Activated CD4-positive, alpha-beta T cell treated with anti-CD3 and anti-CD28 coated beads, Interleukin-2, Interleukin-6, amounts not matched to agents 100 ng/mL and 50 ng/mL, durations not matched to agents 16 hours and 8 hours (primary cell): Measurements from ENCODE around the gene MRPL41.
"Not testable (repeated sequence)": the region's sequence is repeated elsewhere in the genome, so short reads cannot be mapped to it uniquely, and the experiment has no call there.

Source experiments
- DNase-seq: peaks from one replicate; pipeline ENCODE4 v3.0.0-alpha.2; 2020

MRPL41 gene

DNA sequence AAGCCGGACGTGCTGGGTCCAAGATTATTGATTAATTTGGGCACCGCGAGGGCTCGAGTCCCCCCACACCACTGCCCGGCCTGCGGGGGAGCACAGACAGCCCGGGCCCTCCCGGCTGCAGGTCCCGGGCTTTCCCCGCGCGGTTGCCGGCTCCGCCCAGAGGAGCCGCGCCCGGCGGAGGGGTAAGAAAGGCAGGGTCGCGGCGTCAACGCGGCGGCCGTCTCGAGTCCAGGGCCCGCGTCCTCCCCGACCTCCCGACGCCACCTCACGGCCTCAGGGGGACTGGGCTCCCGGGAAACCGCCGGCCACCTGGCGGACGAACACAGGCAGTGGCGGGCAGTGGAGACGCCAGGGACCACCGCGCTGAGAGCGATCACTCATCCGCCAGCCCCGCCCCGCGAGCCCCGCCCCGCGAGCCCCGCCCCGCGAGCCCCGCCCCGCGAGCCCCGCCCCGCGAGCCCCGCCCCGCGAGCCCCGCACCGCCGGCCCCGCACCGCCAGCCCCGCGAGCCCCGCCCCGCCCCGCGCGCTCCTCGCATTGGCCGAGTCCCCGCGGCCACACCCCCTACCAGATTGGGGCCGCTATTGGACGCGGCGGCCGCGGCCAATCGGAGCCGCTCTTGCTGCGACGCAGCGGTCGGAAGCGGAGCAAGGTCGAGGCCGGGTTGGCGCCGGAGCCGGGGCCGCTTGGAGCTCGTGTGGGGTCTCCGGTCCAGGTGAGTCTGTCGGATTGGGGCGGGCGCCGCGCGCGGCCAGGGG lies at the start of gene MRPL41:
Gene MRPL41 (plus strand): TSS at position 616 of the 758 bp plus-strand sequence. CDS start 203 bp downstream, outside the sequence.
- DNase-seq = peak; percentile 94

DNA sequence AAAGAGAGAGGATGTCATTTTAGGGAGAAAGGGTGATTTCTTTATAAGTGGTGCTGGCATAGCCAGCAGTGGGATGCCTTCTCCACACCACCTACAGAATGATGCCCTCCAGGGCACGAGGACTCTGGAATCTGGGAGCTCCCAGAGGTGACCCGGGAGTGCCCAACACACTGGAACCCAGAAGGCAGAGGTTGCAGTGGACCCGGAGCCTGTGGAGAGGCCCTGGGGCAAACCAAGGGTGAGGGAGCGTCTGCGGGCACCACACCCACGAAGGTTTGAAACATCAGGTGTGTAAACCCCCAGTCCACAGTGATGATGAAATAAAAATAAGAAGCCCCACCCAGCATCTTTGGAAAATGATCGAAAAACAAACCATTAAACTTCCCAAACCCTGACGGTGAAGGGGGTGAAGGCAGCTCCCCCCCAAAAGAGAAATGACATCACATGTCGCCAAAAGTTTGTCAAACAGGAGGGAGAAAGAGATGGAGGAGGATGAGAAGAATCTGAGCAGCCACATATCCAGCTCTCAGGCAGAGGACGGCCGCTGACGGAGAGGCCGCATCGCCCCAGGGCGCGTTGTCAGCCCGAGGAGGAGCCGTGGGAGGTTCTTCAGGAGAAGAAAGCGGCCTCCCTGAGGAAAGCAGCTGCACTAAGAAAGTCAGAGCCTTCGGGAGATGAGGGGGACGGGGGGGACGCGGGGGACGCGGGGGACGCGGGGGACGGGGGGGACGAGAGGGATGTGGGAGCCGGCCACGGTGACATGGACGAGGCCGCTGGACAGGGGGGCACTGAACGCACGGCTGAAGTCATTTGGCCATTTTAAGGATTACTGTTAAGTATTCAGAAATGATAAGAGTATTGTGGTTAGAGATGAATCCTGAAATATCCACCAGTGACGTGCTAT lies 49.4 kb upstream of the MRPL41 start:
- DNase-seq = no peak

DNA sequence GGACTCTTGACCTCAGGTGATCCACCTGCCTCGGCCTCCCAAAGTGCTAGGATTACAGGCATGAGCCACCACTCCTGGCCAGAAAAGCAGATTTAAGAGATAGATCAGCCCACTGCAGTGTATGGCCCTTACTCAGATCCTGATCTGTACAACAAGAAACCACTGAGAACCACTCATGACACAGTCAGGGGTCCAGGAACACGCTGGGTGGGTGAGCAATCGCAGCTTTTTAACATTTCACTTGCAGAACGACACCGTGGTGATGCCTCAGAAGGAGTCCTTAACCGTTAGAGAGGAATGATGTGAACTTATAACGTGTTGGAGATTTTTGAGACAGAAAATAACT lies 47.3 kb upstream of the MRPL41 start:
- no peak for DNase-seq

DNA sequence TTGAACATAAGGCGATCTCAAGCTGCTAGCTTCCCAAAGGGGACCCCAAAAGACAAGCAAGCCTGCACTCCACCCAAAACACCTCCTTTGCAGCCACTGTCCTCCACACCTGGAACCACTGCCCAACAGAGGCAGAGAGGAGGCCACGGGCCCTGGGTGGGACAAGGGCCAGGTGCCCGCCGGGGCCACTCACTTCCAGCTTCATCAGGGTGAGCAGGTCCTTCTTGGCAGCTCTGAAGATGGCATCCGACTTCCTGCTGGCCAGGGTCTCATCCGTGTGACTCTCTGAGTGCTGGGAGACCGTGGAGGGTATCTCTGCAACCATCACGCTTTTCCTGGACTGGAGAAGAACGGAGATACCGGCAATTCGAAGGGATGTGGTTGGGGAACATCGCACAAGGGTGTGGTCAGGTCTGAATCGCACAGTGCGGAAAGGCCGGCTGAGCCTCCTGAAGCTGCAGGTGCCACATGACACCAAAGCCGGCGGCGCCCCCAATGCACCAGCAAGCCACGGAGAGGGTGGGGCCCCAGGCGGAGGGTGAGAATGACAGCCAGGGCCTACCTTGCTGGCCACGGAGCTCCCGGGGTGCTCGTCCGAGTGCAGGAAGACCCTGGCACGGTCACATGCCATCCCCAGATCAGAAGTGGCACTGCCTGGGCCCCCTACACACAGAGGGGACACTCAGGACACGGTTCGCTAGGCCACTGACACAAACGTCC lies 46.1 kb upstream of the MRPL41 start:
- DNase-seq = no peak

DNA sequence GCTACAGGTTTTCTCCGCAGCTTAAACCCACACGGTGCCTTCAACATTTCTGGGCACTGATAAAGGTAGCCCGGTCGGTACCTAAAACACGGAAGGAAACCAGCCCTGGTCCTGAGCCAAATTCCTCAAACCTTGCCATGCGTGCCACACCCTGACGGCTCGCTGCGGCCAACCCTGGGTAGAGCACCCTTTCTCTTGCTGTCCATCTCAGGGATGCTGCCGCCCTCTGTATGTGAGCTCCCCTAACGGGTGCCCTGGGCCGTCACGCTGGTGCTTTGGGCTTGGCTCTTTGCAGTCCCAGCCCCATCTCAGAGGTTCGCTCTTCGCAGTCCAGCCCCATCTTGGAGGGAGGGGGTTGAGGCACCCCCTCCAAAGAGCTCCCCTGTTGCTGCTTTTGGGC lies 45.4 kb upstream of the MRPL41 start:
- DNase-seq = no peak

DNA sequence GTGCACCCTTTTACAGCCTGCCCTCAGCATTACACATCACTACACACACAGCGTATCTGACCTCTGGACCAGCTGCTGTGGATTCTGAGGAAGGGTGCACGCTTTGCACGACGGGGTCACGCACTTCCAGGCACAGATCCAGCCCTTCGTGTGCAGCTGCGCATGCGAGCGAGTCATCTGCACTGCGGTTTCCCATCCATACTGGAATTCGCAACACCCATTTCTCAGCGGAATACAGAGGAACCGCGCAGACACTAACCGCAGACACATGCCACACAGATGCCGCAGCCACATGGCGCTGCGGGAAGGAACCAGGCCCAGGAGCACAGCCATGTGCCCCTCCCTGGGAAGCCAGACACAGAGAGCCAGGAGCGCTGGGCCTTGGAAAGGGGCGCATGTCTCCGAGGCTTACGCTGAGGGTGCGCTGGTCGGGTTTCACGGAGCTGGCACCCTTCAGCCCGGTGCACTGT lies 44.9 kb upstream of the MRPL41 start:
- DNase-seq = no peak

DNA sequence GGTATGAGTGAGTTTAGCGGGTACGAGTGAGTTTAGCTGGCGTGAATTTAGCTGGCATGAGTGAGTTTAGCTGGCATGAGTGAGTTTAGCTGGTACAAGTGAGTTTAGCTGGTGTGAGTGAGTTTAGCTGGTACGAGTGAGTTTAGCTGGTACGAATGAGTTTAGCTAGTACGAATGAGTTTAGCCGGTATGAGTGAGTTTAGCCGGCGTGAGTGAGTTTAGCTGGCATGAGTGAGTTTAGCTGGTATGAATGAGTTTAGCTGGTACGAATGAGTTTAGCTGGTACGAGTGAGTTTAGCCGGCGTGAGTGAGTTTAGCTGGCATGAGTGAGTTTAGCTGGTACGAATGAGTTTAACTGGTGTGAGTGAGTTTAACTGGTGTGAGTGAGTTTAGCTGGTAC lies 42.5 kb upstream of the MRPL41 start:
- DNase-seq = no peak

DNA sequence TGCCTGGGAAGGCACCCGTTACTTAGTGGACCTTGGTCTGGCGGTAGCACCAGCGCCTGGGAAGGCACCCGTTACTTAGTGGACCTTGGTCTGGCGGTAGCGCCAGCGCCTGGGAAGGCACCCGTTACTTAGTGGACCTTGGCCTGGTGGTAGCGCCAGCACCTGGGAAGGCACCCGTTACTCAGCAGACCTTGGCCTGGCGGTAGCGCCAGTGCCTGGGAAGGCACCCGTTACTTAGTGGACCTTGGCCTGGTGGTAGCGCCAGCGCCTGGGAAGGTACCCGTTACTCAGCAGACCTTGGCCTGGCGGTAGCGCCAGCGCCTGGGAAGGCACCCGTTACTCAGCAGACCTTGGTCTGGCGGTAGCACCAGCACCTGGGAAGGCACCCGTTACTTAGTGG lies 40.6 kb upstream of the MRPL41 start:
- not testable (repeated sequence) for DNase-seq

DNA sequence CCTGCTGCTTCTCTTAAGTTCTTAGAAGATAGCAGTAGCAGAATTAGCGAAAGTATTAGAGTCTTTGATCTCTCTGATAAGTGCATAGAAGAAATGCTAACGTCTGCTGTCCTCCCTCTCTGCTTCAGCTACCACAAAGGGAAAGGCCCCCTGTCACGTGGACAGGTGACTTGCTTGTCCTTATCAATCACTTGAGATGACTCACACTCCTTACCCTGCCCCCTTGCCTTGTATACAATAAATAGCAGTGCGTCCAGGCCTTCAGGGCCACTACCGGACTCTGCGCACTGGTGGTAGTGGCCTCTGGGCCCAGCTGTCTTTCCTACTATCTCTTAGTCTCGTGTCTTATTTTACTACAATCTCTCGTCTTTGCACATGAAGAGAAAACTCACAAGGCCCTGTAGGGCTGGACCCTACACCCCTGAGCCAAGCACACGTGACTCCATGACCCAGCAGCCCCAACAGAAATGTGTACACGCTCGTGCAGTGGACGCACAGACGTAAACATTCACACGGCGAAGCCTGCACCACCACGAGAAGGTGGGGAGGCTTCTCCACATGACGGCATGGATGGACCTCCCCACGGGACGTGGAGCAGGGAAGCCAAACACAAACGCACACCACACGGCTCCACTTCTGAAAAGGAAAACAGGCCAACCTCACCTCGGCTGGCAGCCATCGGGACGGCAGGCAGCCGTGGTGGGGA lies 39.8 kb upstream of the MRPL41 start:
- no peak for DNase-seq

DNA sequence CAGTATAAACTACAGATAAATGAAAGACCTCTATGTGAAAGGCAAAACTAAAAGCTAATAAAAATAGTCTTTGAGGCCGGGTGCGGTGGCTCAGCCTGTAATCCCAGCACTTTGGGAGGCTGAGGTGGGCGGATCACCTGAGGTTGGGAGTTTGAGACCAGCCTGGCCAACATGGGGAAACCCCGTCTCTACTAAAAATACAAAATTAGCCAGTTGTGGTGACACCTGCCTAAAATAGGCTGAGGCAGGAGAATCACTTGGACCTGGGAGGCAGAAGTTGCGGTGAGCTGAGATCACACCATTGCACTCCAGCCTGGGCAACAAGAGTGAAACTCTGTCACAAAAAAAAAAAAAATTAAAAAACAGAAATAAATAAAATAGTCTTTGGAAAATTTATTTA lies 38.5 kb upstream of the MRPL41 start:
- not testable (repeated sequence) for DNase-seq

DNA sequence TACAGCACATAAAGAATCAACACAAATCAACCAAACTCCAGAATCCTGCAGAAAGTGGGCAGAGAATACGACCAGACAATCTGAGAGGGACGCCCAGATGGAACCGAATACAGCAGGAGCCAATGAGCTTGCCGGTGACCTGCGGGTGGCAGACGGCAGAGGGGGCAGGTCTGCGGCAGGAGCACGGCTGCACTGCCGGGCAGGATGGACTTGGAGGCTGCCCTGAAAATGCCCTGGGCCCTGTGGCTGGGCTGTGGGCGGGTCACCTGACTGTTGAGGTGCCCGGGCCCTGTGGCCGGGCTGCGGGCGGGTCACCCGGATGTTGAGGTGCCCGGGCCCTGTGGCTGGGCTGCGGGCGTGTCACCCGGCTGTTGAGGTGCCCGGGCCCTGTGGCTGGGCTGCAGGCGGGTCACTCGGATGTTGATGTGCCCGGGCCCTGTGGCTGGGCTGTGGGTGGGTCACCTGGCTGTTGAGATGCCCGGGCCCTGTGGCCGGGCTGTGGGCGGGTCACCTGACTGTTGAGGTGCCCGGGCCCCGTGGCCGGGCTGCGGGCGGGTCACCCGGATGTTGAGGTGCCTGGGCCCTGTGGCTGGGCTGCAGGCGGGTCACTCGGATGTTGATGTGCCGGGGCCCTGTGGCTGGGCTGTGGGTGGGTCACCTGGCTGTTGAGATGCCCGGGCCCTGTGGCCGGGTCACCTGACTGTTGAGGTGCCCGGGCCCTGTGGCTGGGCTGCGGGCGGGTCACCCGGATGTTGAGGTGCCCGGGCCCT lies 37.7 kb upstream of the MRPL41 start:
- not testable (repeated sequence) for DNase-seq

DNA sequence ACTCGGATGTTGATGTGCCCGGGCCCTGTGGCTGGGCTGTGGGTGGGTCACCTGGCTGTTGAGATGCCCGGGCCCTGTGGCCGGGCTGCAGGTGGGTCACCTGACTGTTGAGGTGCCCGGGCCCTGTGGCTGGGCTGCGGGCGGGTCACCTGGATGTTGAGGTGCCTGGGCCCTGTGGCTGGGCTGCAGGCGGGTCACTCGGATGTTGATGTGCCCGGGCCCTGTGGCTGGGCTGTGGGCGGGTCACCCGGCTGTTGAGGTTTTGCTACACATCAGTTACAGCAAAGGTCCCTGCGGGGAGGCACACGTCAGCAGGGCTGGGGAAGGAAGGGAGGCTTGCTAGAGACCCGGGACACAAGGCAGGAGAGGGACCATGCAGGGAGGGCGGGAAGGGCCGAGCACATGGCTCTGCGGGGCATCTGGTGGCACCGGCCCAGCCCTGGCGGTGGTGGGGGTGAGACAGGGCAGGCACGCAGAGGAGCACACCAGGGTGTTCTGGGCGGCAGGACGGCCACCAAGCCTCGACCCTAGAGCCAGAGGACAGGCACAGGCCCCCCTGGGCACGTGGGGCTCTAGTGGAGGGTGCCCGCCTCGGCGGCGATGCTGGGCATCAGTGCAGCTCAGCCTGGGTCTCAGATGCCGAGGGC lies 36.9 kb upstream of the MRPL41 start:
- no peak for DNase-seq

DNA sequence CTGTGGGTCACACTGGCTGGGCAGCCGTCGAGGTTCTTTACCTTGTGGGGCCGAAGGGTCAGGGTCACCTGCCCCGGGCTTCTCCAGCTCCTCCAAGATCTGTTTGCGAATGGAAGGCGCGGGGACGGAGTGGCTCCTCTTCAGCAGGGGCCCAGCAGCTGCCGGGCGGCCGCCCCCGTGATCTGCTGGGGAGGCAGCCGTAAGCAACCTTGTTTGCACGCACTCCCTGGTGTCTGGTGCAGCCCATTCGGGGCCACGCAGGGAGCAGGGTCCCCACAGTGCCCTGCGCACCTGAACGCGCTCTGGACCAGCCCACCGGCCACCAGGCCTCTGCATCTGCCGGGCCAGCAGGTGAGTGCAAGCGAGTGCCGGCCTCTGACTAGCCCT lies 36.3 kb upstream of the MRPL41 start:
- no peak for DNase-seq

DNA sequence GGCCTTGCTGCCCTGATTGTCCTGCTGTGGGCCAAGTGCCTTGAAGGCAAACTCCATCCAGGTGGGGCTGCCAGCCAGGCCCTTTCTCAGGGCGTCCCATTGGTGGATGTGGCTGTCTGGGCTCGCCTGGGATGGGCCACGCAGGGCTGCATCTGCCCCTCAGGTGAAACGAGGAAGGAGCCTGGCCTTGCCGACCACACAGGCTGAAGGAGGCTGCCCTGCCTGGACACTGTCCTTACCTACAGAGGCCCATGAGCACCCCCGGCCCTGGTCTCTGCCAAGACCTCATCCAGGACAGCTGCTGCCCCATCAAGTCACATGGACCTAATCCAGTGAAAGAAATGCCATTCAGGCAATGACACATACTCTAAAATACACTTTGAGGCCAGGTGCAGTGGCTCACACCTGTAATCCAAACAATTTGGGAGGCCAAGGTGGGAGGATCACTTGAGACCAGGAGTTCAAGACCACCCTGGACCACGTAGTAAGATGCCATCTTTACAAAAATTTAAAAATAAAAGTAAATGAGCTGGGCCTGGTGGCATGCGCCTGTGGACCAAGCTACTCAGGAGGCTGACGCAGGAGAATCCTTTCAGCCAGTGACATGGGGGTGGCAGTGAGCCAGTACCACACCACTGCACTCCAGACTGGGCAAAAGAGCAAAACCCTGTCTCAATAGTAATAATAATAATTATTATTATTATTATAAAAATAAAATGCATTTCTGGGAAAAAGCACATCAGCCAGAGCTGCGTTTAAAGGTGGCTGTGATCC lies 35.3 kb upstream of the MRPL41 start:
- no peak for DNase-seq

DNA sequence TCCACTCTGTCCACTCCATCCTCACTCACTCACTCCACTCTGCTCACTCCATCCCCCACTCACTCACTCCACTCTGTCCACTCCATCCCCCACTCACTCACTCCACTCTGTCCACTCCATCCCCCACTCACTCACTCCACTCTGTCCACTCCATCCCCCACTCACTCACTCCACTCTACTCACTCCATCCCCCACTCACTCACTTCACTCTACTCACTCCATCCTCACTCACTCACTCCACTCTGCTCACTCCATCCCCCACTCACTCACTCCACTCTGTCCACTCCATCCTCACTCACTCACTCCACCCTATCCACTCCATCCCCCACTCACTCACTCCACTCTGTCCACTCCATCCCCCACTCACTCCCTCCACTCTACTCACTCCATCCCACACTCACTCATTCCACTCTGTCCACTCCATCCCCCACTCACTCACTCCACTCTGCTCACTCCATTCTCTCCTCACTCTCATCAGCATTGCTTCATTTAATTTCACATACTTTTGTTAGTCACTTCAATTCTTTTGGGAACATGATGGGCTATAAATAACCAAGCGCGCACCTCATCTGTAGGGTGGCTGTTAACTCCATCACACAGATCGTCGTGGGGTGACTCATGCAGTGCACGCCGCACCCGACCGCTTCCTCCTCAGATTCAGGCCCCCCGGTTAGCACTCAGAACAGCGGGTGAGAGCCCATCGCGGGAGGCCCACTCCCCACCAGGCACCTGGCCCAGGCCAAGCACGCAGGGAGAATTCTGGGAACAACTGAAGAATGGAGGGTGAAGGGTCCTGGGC lies 32.8 kb upstream of the MRPL41 start:
- DNase-seq = not testable (repeated sequence)

DNA sequence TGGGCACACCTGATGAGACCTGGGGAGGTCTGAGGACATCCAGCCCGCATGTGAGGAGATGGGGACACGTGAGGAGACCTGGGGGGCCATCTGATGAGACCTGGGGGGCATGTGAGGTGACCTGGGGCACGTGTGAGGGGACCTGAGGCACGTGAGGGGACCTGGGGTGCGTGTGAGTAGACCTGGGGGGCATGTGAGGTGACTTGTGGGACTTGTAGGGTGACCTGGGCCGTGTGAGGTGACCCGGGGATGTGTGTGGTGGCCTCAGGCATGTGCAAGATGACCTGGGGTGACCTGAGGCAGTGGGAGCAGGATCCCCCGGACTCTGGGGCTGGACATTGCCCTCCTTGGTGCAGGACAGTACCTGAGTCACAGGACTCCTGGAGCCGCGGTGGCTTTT lies 32.1 kb upstream of the MRPL41 start:
- DNase-seq = no peak

DNA sequence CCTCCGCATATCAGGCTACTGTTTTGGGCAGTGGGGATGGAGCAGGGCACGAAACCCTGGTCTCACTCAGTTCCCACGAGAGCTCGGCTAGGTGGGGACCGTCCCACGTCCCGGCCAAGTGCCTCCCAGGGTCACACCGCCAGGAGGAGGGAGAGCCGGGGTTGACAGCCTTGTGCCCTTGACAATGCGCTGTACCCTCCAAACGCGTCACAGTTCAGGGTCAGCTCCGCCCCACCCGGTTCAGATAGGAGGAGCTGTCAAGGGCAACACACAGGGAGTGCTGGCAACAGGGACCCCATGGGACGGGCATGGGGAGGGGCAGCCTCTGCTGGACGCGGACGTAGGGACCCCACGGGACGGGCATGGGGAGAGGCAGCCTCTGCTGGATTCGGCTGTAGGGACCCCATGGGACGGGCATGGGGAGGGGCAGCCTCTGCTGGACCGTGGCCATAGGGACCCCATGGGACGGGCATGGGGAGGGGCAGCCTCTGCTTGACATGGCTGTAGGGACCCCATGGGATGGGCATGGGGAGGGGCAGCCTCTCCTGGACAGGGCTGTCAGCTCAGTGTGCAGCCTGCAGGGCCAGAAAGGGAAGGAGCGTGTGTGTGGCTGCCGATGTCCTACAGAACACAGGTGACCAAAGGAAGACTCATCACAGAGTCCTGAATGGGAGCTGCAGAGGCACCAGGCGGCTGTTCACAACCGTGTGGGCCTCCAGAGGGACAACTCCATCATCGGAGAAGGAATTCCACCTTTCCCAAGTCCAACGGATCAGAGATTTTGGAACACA lies 30.9 kb upstream of the MRPL41 start:
- no peak for DNase-seq

DNA sequence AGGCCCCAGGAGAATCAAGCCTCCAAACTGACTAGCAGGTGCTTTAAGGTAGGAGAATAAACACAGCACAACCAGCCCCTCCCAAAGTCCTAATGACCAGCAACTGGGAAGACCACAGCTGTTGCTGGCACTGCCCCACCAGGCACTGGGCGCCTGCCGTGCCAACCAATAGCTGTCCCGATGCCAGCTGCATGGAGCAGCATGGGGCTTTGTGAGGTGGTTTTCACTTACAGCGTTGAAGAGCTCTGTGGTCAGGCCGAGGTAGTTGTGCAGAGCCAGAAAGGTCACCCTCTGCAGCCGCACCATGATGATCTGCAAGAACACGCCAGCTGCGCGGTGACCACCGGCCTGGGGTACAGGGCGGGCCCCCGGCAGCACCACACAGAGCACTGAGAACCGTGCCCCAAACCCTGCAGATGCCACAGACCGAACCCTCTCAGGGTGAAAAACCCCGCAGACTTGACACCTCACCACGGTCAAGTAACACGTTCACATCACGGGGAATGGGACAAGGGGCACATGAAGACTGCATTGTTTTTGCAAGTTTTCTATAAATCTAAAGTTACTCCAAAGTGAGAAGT lies 30.2 kb upstream of the MRPL41 start:
- no peak for DNase-seq
